IMR-90 (cell line): ENCODE data around the gene SPECC1L. TPM values are rescaled to one million over a fixed set of nuclear protein-coding genes. Genes with fewer than 3 reads are reported as not detected.

Experiments
- ATAC-seq: fragments of 200-7000 bp; cut with Tn5 transposase; 2 replicates; pipeline ENCODE4 v1.9.1; 2020; ENCODE audit warnings: low read depth, mild to moderate bottlenecking, moderate library complexity
- BruUV-seq: library from RNA; stranded (reverse); fragments of 400-500 nt; replicated peaks from 2 replicates; lab custom pipeline; 2021; lab: Mats Ljungman, UMichigan
- CTCF ChIA-PET: fragments of 300-600 bp; formaldehyde crosslinking; extraction: SDS; loops from one replicate; lab custom pipeline; 2021; ENCODE audit warnings: antibody characterized with exemption; lab: Yijun Ruan, JAX
- POLR2A ChIA-PET: fragments of 300-600 bp; sonication (Branson Sonifier 250); formaldehyde crosslinking; loops from one replicate; lab custom pipeline; 2022; ENCODE audit warnings: antibody characterized with exemption; ENCODE audit not compliant: unreplicated experiment; lab: Charles Lee
- DNase-seq: peaks from one replicate; pipeline ENCODE4 v3.0.0; 2013
- H2AFZ ChIP-seq: replicated peaks from 2 replicates; pipeline ENCODE3; 2013; ENCODE audit warnings: low read length, mild to moderate bottlenecking; ENCODE audit not compliant: poor library complexity
- H2AK5ac ChIP-seq: 2 replicates; pipeline ENCODE4 v1.6.1; 2013; ENCODE audit warnings: low read depth, low read length, inconsistent platforms
- H2AK9ac ChIP-seq: replicated peaks from 2 replicates; pipeline ENCODE3; 2013; ENCODE audit warnings: mild to moderate bottlenecking, low read depth, low read length, moderate library complexity; ENCODE audit not compliant: poor library complexity
- H2BK120ac ChIP-seq: 2 replicates; pipeline ENCODE4 v1.6.1; 2013; ENCODE audit warnings: low read depth, low read length, inconsistent platforms
- H2BK15ac ChIP-seq: 3 replicates; pipeline ENCODE4 v1.6.1; 2013; ENCODE audit warnings: low read depth, low read length, inconsistent platforms
- H2BK20ac ChIP-seq: 2 replicates; pipeline ENCODE4 v1.6.1; 2013; ENCODE audit warnings: low read depth, mild to moderate bottlenecking, inconsistent platforms, low read length, moderate library complexity
- H2BK5ac ChIP-seq: 2 replicates; pipeline ENCODE4 v1.6.1; 2013; ENCODE audit warnings: mild to moderate bottlenecking, low read depth, low read length, inconsistent platforms; ENCODE audit not compliant: poor library complexity, severe bottlenecking
- H3K14ac ChIP-seq: replicated peaks from 2 replicates; pipeline ENCODE4 v1.6.1; 2013; ENCODE audit warnings: low read depth, low read length, inconsistent platforms
- H3K18ac ChIP-seq: 2 replicates; pipeline ENCODE4 v1.6.1; 2013; ENCODE audit warnings: low read depth, low read length, control low read depth
- H3K23ac ChIP-seq: 2 replicates; pipeline ENCODE4 v1.6.1; 2013; ENCODE audit warnings: low read depth, low read length, inconsistent platforms
- H3K27ac ChIP-seq: 2 replicates; pipeline ENCODE4 v1.5.1; 2013; ENCODE audit warnings: mild to moderate bottlenecking, control low read depth, low read length; ENCODE audit not compliant: insufficient read depth
- H3K27me3 ChIP-seq: 2 replicates; pipeline ENCODE4 v1.6.1; 2013; ENCODE audit warnings: low read length; ENCODE audit not compliant: control insufficient read depth, insufficient read depth
- H3K36me3 ChIP-seq: 2 replicates; pipeline ENCODE4 v1.6.1; 2013; ENCODE audit warnings: low read length, mixed read lengths; ENCODE audit not compliant: control insufficient read depth, insufficient read depth
- H3K4ac ChIP-seq: 2 replicates; pipeline ENCODE4 v1.6.1; 2013; ENCODE audit warnings: low read depth, low read length, inconsistent platforms
- H3K4me1 ChIP-seq: 2 replicates; pipeline ENCODE4 v1.6.1; 2013; ENCODE audit warnings: low read length, mixed read lengths; ENCODE audit not compliant: control insufficient read depth, insufficient read depth
- H3K4me2 ChIP-seq: 2 replicates; pipeline ENCODE4 v1.6.1; 2013; ENCODE audit warnings: low read depth, mild to moderate bottlenecking, control low read depth, low read length, moderate library complexity
- H3K4me3 ChIP-seq: 2 replicates; pipeline ENCODE4 v1.5.1; 2013; ENCODE audit warnings: low read depth, mild to moderate bottlenecking, control low read depth, low read length, moderate library complexity; ENCODE audit not compliant: insufficient read depth
- H3K56ac ChIP-seq: 2 replicates; pipeline ENCODE4 v1.6.1; 2013; ENCODE audit warnings: low read length, inconsistent platforms; ENCODE audit not compliant: insufficient read depth; ENCODE audit errors: extremely low read depth
- H3K79me1 ChIP-seq, 2 experiments: 2 replicates each; pipeline ENCODE4 v1.6.1; 2013; ENCODE audit warnings: low read length in 2 of 2, inconsistent platforms in 1 of 2, low read depth in 1 of 2
- H3K9ac ChIP-seq: 2 replicates; pipeline ENCODE4 v1.6.1; 2013; ENCODE audit warnings: low read depth, low read length, control low read depth
- H3K9me1 ChIP-seq: 2 replicates; pipeline ENCODE4 v1.6.1; 2013; ENCODE audit warnings: low read length, inconsistent platforms; ENCODE audit not compliant: insufficient read depth
- H3K9me3 ChIP-seq: 2 replicates; pipeline ENCODE4 v1.6.1; 2013; ENCODE audit warnings: low read length; ENCODE audit not compliant: control insufficient read depth, insufficient read depth
- H4K20me1 ChIP-seq: 2 replicates; pipeline ENCODE4 v1.6.1; 2013; ENCODE audit warnings: low read length, inconsistent platforms; ENCODE audit not compliant: insufficient read depth
- H4K5ac ChIP-seq: 2 replicates; pipeline ENCODE4 v1.6.1; 2013; ENCODE audit warnings: mild to moderate bottlenecking, low read depth, low read length, control low read depth
- H4K8ac ChIP-seq, 2 experiments: 2 replicates each; pipeline ENCODE4 v1.6.1; 2013; ENCODE audit warnings: low read depth in 2 of 2, low read length in 2 of 2, control low read depth in 1 of 2, inconsistent platforms in 1 of 2
- H4K91ac ChIP-seq: 2 replicates; pipeline ENCODE4 v1.6.1; 2013; ENCODE audit warnings: low read depth, low read length, inconsistent platforms; ENCODE audit not compliant: insufficient read depth
- BHLHE40 ChIP-seq: fragments of 150-350 bp; IDR thresholded peaks from 2 replicates; pipeline ENCODE4 v1.6.1; 2016; ENCODE audit warnings: mild to moderate bottlenecking, low read depth, low read length
- CEBPB ChIP-seq: IDR thresholded peaks from 2 replicates; pipeline ENCODE4 v1.6.1; 2012; ENCODE audit warnings: low read depth, low read length, improper control_type of control experiment
- MAFK ChIP-seq: IDR thresholded peaks from 2 replicates; pipeline ENCODE4 v1.6.1; 2012; ENCODE audit warnings: low read depth, low read length, improper control_type of control experiment
- MAZ ChIP-seq: IDR thresholded peaks from 2 replicates; pipeline ENCODE4 v1.6.1; 2012; ENCODE audit warnings: low read depth, mild to moderate bottlenecking, low read length, improper control_type of control experiment, moderate library complexity, borderline replicate concordance
- MXI1 ChIP-seq: IDR thresholded peaks from 2 replicates; pipeline ENCODE4 v1.6.1; 2012; ENCODE audit warnings: low read depth, mild to moderate bottlenecking, low read length, moderate library complexity, borderline replicate concordance
- NFE2L2 ChIP-seq: fragments of 150-350 bp; IDR thresholded peaks from 2 replicates; pipeline ENCODE4 v1.6.1; 2016; ENCODE audit warnings: low read depth, mild to moderate bottlenecking, low read length
- RAD21 ChIP-seq: IDR thresholded peaks from 2 replicates; pipeline ENCODE4 v1.6.1; 2012; ENCODE audit warnings: low read length, improper control_type of control experiment
- RCOR1 ChIP-seq: IDR thresholded peaks from 2 replicates; pipeline ENCODE4 v1.6.1; 2012; ENCODE audit warnings: mild to moderate bottlenecking, low read length, improper control_type of control experiment; ENCODE audit not compliant: insufficient replicate concordance
- RFX5 ChIP-seq: IDR thresholded peaks from 2 replicates; pipeline ENCODE4 v1.8.0; 2012; ENCODE audit warnings: low read depth, mild to moderate bottlenecking, low read length, moderate library complexity
- SMC3 ChIP-seq: fragments of 150-350 bp; IDR thresholded peaks from 2 replicates; pipeline ENCODE4 v1.6.1; 2016; ENCODE audit warnings: low read depth, mild to moderate bottlenecking, antibody characterized with exemption, low read length, moderate library complexity
- USF2 ChIP-seq: fragments of 150-350 bp; IDR thresholded peaks from 2 replicates; pipeline ENCODE4 v1.6.1; 2017; ENCODE audit warnings: mild to moderate bottlenecking, antibody characterized with exemption, low read length, low read depth
- WGBS, 2 experiments: methylation state at CpG; one replicate each; pipeline versions ENCODE4 v1.1.5 to v1.1.7; 2013; ENCODE audit warnings: missing lambda C conversion rate in 2 of 2; ENCODE audit not compliant: insufficient read length in 1 of 2; ENCODE audit errors: extremely low coverage in 2 of 2; 5-methylcytosine and 5-hydroxymethylcytosine counted together
- dilution Hi-C: fragments of 300-500 bp; cut with HindIII; formaldehyde crosslinking; loops from one replicate; pipeline ENCODE4 v1.14.3; 2018; ENCODE audit warnings: low sequenced_read_pairs; ENCODE audit not compliant: unreplicated experiment
- in situ Hi-C: fragments of 300-500 bp; cut with MboI; formaldehyde crosslinking; loops from 3 replicates; pipeline ENCODE4 v1.14.3; 2019; ENCODE audit warnings: low sequenced_read_pairs, inconsistent platforms, mixed read lengths
- intact Hi-C: fragments of 100-400 bp; cut with micrococcal nuclease; formaldehyde crosslinking; loops from 2 replicates; pipeline ENCODE4 v1.10.0; 2022
- polyA plus RNA-seq, 3 experiments: library from polyadenylated mRNA; depleted of rRNA; stranded (reverse); fragments of >200 nt; gene quantifications; 2 replicates each; pipeline ENCODE4 v1.2.3, GENCODE V29; 2012; ENCODE audit warnings: low replicate concordance in 1 of 3
- total RNA-seq: library from RNA; depleted of rRNA; stranded (reverse); fragments of >200 nt; gene quantifications from 2 replicates; pipeline ENCODE4 v1.2.3, GENCODE V29; 2012
- TF ChIP-seq, protein P1 (sequence below): fragments of 150-350 bp; IDR thresholded peaks from 2 replicates; pipeline ENCODE4 v1.6.1; 2016; ENCODE audit warnings: low read depth, mild to moderate bottlenecking, low read length, moderate library complexity, borderline replicate concordance

SPECC1L gene
- total and polyA plus RNA-seq, 2 of the 4 experiments (the other 2 are of a cell fraction) = 18.7 to 44.1 TPM

DNA sequence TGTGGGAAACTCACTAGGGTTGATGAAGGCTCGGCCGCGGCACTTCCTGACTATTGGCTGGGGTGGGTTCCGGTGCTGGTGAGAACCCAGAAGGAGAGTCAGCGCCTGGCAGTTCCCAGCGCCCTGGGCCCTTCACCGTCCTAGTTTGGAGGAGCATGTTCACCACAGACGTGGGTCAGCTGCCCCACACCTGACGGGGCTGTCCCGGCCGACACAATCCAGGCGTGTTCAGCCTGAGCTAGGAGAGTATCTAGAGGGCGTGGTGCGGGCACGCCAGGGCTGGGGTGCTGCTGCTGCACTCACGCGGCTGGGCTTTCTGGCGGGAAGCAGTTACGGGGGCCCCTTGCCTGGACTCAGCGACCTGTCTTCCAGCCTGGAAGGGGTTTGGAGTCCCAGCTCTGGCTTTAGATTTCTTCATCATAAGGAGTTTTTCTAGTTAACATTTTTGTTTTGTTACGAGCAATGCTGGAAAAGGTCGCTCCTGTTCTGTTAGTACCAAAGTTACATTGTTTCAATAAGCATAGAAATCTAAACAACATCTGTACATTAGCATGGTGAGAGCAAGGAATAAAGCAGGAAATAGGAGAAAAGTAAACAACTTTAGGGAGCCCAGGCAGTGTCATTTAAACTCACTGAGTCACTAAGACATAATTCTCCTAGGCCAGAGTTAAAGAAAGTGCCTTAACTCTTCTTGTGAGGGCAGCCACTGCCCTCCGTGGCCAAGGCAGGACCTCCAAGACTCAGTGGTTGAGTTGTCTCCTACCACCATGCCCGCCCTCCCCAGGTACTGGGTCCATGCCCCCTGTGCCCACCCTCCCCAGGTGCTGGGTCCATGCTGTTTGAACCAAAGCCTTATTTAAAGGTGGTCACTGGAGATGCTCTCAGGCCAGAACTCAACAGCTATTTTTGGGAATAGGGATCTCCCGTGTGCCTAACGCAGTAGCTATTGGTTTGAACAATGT is 144.6 kb downstream of the SPECC1L start:
- peak; percentile 69 for ATAC-seq
- dilution Hi-C loops (no loop called here), intact Hi-C loops (no loop called here), in situ Hi-C loops (loop anchor here (5.0 kb wide), 1 partner anchor 87 kb away; no protein-coding TSS in a partner anchor)
- H3K27ac ChIP-seq = peak overlapping the region; percentile 63
- H3K23ac ChIP-seq = no peak overlapping the region
- H3K4me1 ChIP-seq = peaks cover 18% of the 10 kb centered on the region
- no peaks in the 10 kb centered on the region for H3K9me3 ChIP-seq
- peaks cover 15% of the 10 kb centered on the region; the same call in 1 of the 2 replicates for H3K36me3 ChIP-seq
- H4K91ac ChIP-seq = 0 out of 2 replicates have a peak overlapping the region, but pooled peaks have one; percentile 28
- POLR2A ChIA-PET = no interaction called here
- no peak overlapping the region for H3K9ac ChIP-seq
- H3K14ac ChIP-seq = no peak overlapping the region
- no peak overlapping the region; the same call in 1 of the 2 replicates for H3K4me2 ChIP-seq
- no peak overlapping the region for H2BK120ac ChIP-seq
- CTCF ChIA-PET = interaction anchor here (2.2 kb wide), 1 partner anchor 16 kb away, joined by 5 read pairs; no protein-coding TSS in a partner anchor
- no peak overlapping the region for H2AFZ ChIP-seq
- H2BK5ac ChIP-seq = peak overlapping the region; percentile 64
- peak; percentile 53 for DNase-seq
- no peak overlapping the region for H2BK20ac ChIP-seq
- H2BK15ac ChIP-seq = no peak overlapping the region
- H4K5ac ChIP-seq = no peak overlapping the region
- peak overlapping the region; percentile 25; the same call in 1 of the 2 replicates for H2AK5ac ChIP-seq
- no TSS peak for BruUV-seq
- H3K4me3 ChIP-seq = no peak overlapping the region
- peaks cover 27% of the 10 kb centered on the region for H3K9me1 ChIP-seq
- peaks cover 12 to 29% of the 10 kb centered on the region in 2 experiments; a peak in 3 of 4 replicates for H3K79me1 ChIP-seq
- H4K20me1 ChIP-seq = peaks cover 10% of the 10 kb centered on the region
- H4K8ac ChIP-seq = no peak overlapping the region
- TF ChIP-seq RAD21 (no peak), RFX5 (no peak), USF2 (no peak), NFE2L2 (no peak), MAFK (no peak), SMC3 (no peak), MXI1 (no peak), MAZ (no peak), CEBPB (no peak), RCOR1 (no peak), BHLHE40 (no peak)
- TF ChIP-seq, protein P1, sequence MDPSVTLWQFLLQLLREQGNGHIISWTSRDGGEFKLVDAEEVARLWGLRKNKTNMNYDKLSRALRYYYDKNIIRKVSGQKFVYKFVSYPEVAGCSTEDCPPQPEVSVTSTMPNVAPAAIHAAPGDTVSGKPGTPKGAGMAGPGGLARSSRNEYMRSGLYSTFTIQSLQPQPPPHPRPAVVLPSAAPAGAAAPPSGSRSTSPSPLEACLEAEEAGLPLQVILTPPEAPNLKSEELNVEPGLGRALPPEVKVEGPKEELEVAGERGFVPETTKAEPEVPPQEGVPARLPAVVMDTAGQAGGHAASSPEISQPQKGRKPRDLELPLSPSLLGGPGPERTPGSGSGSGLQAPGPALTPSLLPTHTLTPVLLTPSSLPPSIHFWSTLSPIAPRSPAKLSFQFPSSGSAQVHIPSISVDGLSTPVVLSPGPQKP = no peak
- WGBS, 2 experiments = 99% methylated on average over 12 of the region's 26 CpGs; no CpG with 5 or more reads in 1 of the 2 experiments
- H3K18ac ChIP-seq = 0 out of 2 replicates have a peak overlapping the region, but pooled peaks have one; percentile 11
- no peak overlapping the region for H3K4ac ChIP-seq
- no peaks in the 10 kb centered on the region for H3K27me3 ChIP-seq
- peak overlapping the region; percentile 86 for H2AK9ac ChIP-seq
- no peak overlapping the region for H3K56ac ChIP-seq
